Testis (tissue), 5 donors: ENCODE results near the gene MACF1. TPM values are rescaled to one million over a fixed set of nuclear protein-coding genes. Genes with fewer than 3 reads are reported as not detected.
A peak's percentile ranks its signal among the peaks of the same experiment; 100 is the strongest.

Experiments used
- DNase-seq: peaks from one replicate; pipeline ENCODE4 v3.0.0-alpha.2; 2019
- H3K27ac ChIP-seq, 2 donors: fragments of 200-600 bp; sonication (generic); one replicate each; pipeline ENCODE4 v1.5.1; 2019
- H3K27me3 ChIP-seq: fragments of 200-600 bp; sonication (generic); one replicate; pipeline ENCODE4 v1.5.1; 2019
- H3K36me3 ChIP-seq: fragments of 200-600 bp; sonication (generic); one replicate; pipeline ENCODE4 v1.5.1; 2017; ENCODE audit warnings: low read depth; ENCODE audit errors: missing control alignments
- H3K4me1 ChIP-seq: fragments of 200-600 bp; sonication (generic); one replicate; pipeline ENCODE4 v1.5.1; 2019
- H3K4me3 ChIP-seq, 2 donors: fragments of 200-600 bp; sonication (generic); one replicate each; pipeline ENCODE4 v1.5.1; 2017 to 2019
- H3K9me3 ChIP-seq: fragments of 200-600 bp; sonication (generic); one replicate; pipeline ENCODE4 v1.5.1; 2017
- POLR2A ChIP-seq: fragments of 450-650 bp; IDR thresholded peaks from one replicate; pipeline ENCODE4 v1.6.1; 2017; ENCODE audit warnings: antibody characterized with exemption, mild to moderate bottlenecking, moderate library complexity
- WGBS, 2 donors: methylation state at CpG; one replicate each; pipeline ENCODE4 v1.1.5; 2018; 5-methylcytosine and 5-hydroxymethylcytosine counted together
- intact Hi-C: fragments of 100-400 bp; cut with DNase I; formaldehyde crosslinking; loops from one replicate; pipeline ENCODE4 v1.15.1; 2023; ENCODE audit warnings: low total_unique reads
- long read RNA-seq, 2 donors: transcript quantifications; one replicate each; lab custom pipeline, GENCODE V29; 2026
- polyA plus RNA-seq: library from polyadenylated mRNA; stranded (reverse); fragments of 350-450 nt; fragmentation: Illumina TruSeq; extraction: RNeasy Lipid Tissue Mini Kit (QIAGEN cat#74804); gene quantifications from one replicate; pipeline ENCODE4 v1.2.3, GENCODE V29; 2014; ENCODE audit warnings: low read depth, low replicate concordance; ENCODE audit not compliant: insufficient read depth
- total RNA-seq, 2 donors: library from RNA; depleted of rRNA; stranded (reverse); fragments of >200 nt; gene quantifications; one replicate each; pipeline ENCODE4 v1.2.3, GENCODE V29; 2016
- TF ChIP-seq, protein P1 (sequence below), 3 experiments: fragments of 450-650 bp in 2 of 3; fragments of 200-600 bp in 1 of 3; sonication (generic) in 1 of 3; IDR thresholded peaks; one replicate each; pipeline ENCODE4 v1.5.1; 2016 to 2019; ENCODE audit warnings: antibody characterized with exemption in 3 of 3, mild to moderate bottlenecking in 2 of 3, moderate library complexity in 1 of 3

The MACF1 gene, protein sequence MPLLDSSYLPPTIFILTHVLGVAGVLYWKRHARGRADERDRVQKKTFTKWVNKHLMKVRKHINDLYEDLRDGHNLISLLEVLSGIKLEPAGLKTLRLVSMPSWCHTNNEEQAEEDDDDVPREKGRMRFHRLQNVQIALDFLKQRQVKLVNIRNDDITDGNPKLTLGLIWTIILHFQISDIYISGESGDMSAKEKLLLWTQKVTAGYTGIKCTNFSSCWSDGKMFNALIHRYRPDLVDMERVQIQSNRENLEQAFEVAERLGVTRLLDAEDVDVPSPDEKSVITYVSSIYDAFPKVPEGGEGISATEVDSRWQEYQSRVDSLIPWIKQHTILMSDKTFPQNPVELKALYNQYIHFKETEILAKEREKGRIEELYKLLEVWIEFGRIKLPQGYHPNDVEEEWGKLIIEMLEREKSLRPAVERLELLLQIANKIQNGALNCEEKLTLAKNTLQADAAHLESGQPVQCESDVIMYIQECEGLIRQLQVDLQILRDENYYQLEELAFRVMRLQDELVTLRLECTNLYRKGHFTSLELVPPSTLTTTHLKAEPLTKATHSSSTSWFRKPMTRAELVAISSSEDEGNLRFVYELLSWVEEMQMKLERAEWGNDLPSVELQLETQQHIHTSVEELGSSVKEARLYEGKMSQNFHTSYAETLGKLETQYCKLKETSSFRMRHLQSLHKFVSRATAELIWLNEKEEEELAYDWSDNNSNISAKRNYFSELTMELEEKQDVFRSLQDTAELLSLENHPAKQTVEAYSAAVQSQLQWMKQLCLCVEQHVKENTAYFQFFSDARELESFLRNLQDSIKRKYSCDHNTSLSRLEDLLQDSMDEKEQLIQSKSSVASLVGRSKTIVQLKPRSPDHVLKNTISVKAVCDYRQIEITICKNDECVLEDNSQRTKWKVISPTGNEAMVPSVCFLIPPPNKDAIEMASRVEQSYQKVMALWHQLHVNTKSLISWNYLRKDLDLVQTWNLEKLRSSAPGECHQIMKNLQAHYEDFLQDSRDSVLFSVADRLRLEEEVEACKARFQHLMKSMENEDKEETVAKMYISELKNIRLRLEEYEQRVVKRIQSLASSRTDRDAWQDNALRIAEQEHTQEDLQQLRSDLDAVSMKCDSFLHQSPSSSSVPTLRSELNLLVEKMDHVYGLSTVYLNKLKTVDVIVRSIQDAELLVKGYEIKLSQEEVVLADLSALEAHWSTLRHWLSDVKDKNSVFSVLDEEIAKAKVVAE (N-terminal part only)
- total RNA-seq (100 to 1,000 TPM; 422 to 494 TPM), polyA plus RNA-seq (136 TPM)
- long read RNA-seq, donor 1, full-length matches to known transcripts: 10 of 50 reads
- long read RNA-seq, donor 1, partial matches to known transcripts: 40 of 50 reads
- long read RNA-seq, donor 1, other reads (novel, unspliced or antisense): 0 of 50 reads
- long read RNA-seq, donor 2, full-length matches to known transcripts: 8 of 8 reads
- long read RNA-seq, donor 2, partial matches to known transcripts: 0 of 8 reads
- long read RNA-seq, donor 2, other reads (novel, unspliced or antisense): 0 of 8 reads

DNA sequence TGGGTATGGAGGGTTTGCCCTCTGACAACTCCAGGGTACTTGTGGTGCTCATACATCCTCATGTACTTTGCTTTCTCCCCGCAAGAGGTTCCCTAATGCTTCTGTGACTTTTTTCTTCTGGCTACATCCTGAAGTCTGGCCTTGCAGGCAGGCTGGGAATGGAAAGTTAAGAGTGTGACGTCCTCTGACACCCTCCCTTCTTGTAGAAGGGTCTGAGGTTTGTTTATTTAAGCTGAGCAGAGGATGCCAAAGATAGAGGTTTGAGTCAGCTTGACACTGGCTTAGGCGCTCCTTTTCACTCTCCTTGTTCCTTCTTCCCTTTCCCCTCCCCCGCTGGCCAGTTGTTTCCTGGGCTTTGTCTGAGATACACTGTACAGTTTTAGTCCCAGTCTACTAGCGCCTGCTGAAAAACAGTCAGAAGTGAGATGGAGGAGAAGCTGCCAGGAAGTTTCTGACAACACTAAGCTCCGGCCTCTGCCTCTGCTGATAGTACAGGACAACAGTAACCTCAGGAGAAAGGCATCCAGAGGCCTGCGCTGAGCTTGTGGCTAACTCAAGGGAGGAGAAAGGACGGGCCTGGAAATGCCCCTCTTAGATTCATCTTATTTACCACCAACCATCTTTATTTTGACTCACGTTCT, at the start of gene MACF1:
Gene MACF1, plus strand, starts transcription at position 255 of the 641 bp plus-strand sequence. Its CDS starts 328 bp downstream, at position 583.
- H3K36me3 ChIP-seq: no peaks in the 10 kb centered on the region
- peaks cover 29% of the 10 kb centered on the region for H3K4me1 ChIP-seq
- H3K9me3 ChIP-seq: no peaks in the 10 kb centered on the region
- intact Hi-C loops: loop anchor here (10.0 kb wide), 1 partner anchor 50 kb away; no protein-coding TSS in a partner anchor
- H3K4me3 ChIP-seq: peak within 1 kb of the TSS; percentile 8 to 27
- H3K27ac ChIP-seq: peak within 1 kb of the TSS; percentile 87 to 92
- WGBS, 2 donors: 28 to 31% methylated on average over 9 of the region's 9 CpGs
- no peaks in the 10 kb centered on the region for H3K27me3 ChIP-seq
- TF ChIP-seq, protein P1, sequence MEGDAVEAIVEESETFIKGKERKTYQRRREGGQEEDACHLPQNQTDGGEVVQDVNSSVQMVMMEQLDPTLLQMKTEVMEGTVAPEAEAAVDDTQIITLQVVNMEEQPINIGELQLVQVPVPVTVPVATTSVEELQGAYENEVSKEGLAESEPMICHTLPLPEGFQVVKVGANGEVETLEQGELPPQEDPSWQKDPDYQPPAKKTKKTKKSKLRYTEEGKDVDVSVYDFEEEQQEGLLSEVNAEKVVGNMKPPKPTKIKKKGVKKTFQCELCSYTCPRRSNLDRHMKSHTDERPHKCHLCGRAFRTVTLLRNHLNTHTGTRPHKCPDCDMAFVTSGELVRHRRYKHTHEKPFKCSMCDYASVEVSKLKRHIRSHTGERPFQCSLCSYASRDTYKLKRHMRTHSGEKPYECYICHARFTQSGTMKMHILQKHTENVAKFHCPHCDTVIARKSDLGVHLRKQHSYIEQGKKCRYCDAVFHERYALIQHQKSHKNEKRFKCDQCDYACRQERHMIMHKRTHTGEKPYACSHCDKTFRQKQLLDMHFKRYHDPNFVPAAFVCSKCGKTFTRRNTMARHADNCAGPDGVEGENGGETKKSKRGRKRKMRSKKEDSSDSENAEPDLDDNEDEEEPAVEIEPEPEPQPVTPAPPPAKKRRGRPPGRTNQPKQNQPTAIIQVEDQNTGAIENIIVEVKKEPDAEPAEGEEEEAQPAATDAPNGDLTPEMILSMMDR (IDR thresholded peaks at IDR 0.05): peak in 2 of 3 experiments; percentile 22 to 57
- no peak for TF ChIP-seq POLR2A
- DNase-seq: peak; percentile 76

DNA sequence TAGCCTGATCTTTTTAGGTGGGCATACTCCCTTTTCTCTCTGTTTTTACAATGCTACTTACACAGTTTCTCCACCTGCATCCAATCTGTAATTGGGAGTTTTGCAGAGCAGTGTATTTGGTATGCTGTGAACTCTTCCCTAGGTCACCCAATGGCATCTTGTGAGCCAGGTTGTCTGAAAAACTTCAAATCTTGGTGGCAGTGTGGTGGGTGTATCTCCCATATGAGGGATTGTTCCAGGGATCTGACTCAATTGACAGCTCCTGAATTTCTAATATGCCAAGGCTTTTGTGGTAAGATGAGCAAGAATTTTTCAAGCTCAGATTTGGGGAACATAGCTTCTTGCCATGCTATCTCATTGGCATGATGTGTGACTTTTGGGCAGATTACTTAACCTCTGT, 47.2 kb upstream of the MACF1 start:
- Histone ChIP-seq H3K9me3 (no peaks in the 10 kb centered on the region), H3K4me1 (peaks cover 24% of the 10 kb centered on the region), H3K4me3 (no peak overlapping the region), H3K27me3 (no peaks in the 10 kb centered on the region), H3K27ac (no peak overlapping the region), H3K36me3 (no peaks in the 10 kb centered on the region)
- TF ChIP-seq, protein P1 (IDR thresholded peaks at IDR 0.05): no peak
- TF ChIP-seq POLR2A: no peak
- no peak for DNase-seq
- intact Hi-C loops: no loop called here

DNA sequence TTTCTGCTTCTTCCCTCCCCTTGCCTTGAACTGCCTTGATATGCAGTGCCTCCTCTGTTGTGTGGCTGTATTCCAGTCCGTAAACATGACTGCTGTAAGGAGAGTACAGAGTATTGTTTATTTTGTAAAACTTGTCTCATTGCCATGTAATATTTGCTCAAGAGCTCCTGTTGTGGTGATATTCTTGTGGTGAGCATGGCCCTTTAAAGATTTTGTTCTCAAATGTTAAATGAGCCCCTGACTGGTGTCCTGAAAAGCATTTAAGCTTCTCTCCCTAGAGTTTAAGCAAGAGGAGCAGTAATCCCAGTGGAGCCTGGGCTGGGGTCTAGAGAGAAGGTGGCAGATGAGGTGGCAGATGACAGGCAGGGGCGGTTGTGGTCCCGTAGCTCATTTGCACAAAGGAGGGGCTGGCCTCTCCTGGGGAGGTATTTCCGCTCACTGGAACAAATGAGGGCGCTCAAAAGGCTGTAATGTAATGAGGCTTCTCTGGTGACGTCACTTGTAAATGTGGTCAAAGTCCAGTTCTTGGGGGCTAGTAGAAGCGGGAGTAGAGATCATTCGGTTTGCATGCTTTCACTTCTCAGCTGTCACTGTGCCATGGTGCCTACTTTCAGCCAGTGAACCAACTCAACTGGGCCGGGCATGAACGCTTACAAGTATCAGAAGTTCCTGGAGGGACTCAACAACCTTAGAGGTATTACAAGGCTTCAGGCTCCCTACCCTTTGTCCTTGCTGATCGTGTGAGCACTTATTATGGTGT, 46.0 kb upstream of the MACF1 start:
- H3K9me3 ChIP-seq: no peaks in the 10 kb centered on the region
- no peaks in the 10 kb centered on the region for H3K27me3 ChIP-seq
- no peak for DNase-seq
- H3K27ac ChIP-seq: no peak overlapping the region
- TF ChIP-seq POLR2A: no peak
- TF ChIP-seq, protein P1 (IDR thresholded peaks at IDR 0.05): no peak
- no peak overlapping the region for H3K4me3 ChIP-seq
- WGBS, 2 donors: 82 to 86% methylated on average over 11 of the region's 11 CpGs
- H3K4me1 ChIP-seq: peaks cover 24% of the 10 kb centered on the region
- intact Hi-C loops: no loop called here
- H3K36me3 ChIP-seq: no peaks in the 10 kb centered on the region
